Inflammatory macrophage treated with lipopolysaccharide for 1 hour (primary cell): Measurements from ENCODE around the gene NT5C1A.

ENCODE experiments used
- DNase-seq, 2 donors: peaks; one replicate each; pipeline ENCODE4 v3.0.0-alpha.2; 2020 to 2022

Gene NT5C1A

GRCh38 chr1:39689214-39689613, 17.3 kb upstream of the NT5C1A start:
- DNase-seq: no peak

- DNase-seq: no peak
Observed at GRCh38 chr1:39688706-39689105, 16.8 kb upstream of the NT5C1A start.

GRCh38 chr1:39687243-39687642, 15.3 kb upstream of the NT5C1A start:
- DNase-seq: no peak

- DNase-seq: no peak
Observed at GRCh38 chr1:39685071-39685470, 13.2 kb upstream of the NT5C1A start.

GRCh38 chr1:39684313-39684664, 12.4 kb upstream of the NT5C1A start:
- DNase-seq: no peak

- no peak for DNase-seq
Observed at GRCh38 chr1:39683591-39684312, 11.8 kb upstream of the NT5C1A start.

GRCh38 chr1:39681999-39682398, 10.1 kb upstream of the NT5C1A start:
- no peak for DNase-seq

- no peak for DNase-seq
Observed at GRCh38 chr1:39681294-39681693, 9.4 kb upstream of the NT5C1A start.

- DNase-seq: no peak
Observed at GRCh38 chr1:39680751-39681150, 8.8 kb upstream of the NT5C1A start.

GRCh38 chr1:39679821-39680220, 7.9 kb upstream of the NT5C1A start:
- DNase-seq: no peak

- DNase-seq: no peak
Observed at GRCh38 chr1:39678889-39679288, 7.0 kb upstream of the NT5C1A start.

- DNase-seq: no peak
Observed at GRCh38 chr1:39677645-39678044, 5.7 kb upstream of the NT5C1A start.

- DNase-seq: peak in 1 of 2 donors; percentile 4
Observed at GRCh38 chr1:39676948-39677548, 5.1 kb upstream of the NT5C1A start.

GRCh38 chr1:39675220-39675619, 3.3 kb upstream of the NT5C1A start:
- DNase-seq: no peak

- DNase-seq: no peak
Observed at GRCh38 chr1:39673215-39673614, 1.3 kb upstream of the NT5C1A start.

- peak in 1 of 2 donors; percentile 28 for DNase-seq
Observed at GRCh38 chr1:39672551-39672947, 642 bp upstream of the NT5C1A start.

- DNase-seq: no peak
Observed at GRCh38 chr1:39671433-39671792, 494 bp downstream of the NT5C1A start.

- no peak for DNase-seq
Observed at GRCh38 chr1:39670689-39671088, 1.2 kb downstream of the NT5C1A start.

- DNase-seq: no peak
Observed at GRCh38 chr1:39668894-39669293, 3.0 kb downstream of the NT5C1A start.

- DNase-seq: no peak
Observed at GRCh38 chr1:39668111-39668510, 3.8 kb downstream of the NT5C1A start.

GRCh38 chr1:39666772-39667171, 5.1 kb downstream of the NT5C1A start:
- DNase-seq: no peak

GRCh38 chr1:39663559-39663958, 8.3 kb downstream of the NT5C1A start:
- DNase-seq: no peak

- DNase-seq: no peak
Observed at GRCh38 chr1:39662861-39663260, 9.0 kb downstream of the NT5C1A start.

- DNase-seq: no peak
Observed at GRCh38 chr1:39659538-39659937, 12.4 kb downstream of the NT5C1A start.

- no peak for DNase-seq
Observed at GRCh38 chr1:39659110-39659509, 12.8 kb downstream of the NT5C1A start.
